ENCODE data around the gene TTC7B. TPM values are rescaled to one million over a fixed set of nuclear protein-coding genes. Genes with fewer than 3 reads are reported as not detected.

The TTC7B gene
- total and polyA plus RNA-seq, 2 donors (not counting 1 experiment from before 2014, with no cell fraction given) = 0.36 to 3.2 TPM

- intact Hi-C loops (cut with micrococcal nuclease) = loop anchor here (10.0 kb wide), 1 partner anchor 439 kb away; no protein-coding TSS in a partner anchor
- Mint-ChIP-seq H3K27ac (no peak overlapping the region), H3K27me3 (no peaks in the 10 kb centered on the region), H3K9me3 (ENCODE audit: insufficient read depth) (no peaks in the 10 kb centered on the region), H3K4me3 (no peak overlapping the region), H3K4me1 (no peaks in the 10 kb centered on the region)
- DNase-seq (no peak), ATAC-seq (ENCODE audit: low read depth) (no peak)
- Histone ChIP-seq H3K79me2 (ENCODE audit: control insufficient read depth, insufficient read depth, low read length) (no peaks in the 10 kb centered on the region), H4K20me1 (ENCODE audit: control insufficient read depth, insufficient read depth, low read length, poor library complexity, severe bottlenecking) (no peaks in the 10 kb centered on the region), H2AFZ (ENCODE audit: insufficient read depth, low read depth, low read length, poor library complexity, severe bottlenecking) (no peak overlapping the region), H3K9ac (ENCODE audit: low read length) (no peak overlapping the region), H3K36me3 (replicated peaks in 1 of 2; ENCODE audit: control extremely low read depth in 1 of 2, control insufficient read depth in 1 of 2, extremely low read depth in 1 of 2, insufficient read depth in 2 of 2, low read length in 1 of 2) (no peaks in the 10 kb centered on the region), H3K9me3 (ENCODE audit: control extremely low read depth in 1 of 3, control insufficient read depth in 2 of 3, insufficient read depth in 1 of 3, low read length in 2 of 3) (peaks cover 0 to 12% (median 0%) of the 10 kb centered on the region in 3 donors), H3K4me2 (replicated peaks; ENCODE audit: low read depth, low read length, poor library complexity, severe bottlenecking) (no peak overlapping the region), H3K27me3 (replicated peaks in 1 of 4; ENCODE audit: control extremely low read depth in 1 of 4, control insufficient read depth in 3 of 4, insufficient read depth in 4 of 4, low read length in 3 of 4) (no peaks in the 10 kb centered on the region), H3K4me3 (ENCODE audit: control extremely low read depth in 1 of 5, extremely low read depth in 1 of 5, insufficient read depth in 1 of 5, low read depth in 2 of 5, low read length in 4 of 5) (no peak overlapping the region), H3K4me1 (ENCODE audit: control insufficient read depth in 2 of 2, insufficient read depth in 2 of 2, low read length in 2 of 2) (no peaks in the 10 kb centered on the region), H3K27ac (ENCODE audit: low read length in 2 of 2) (no peak overlapping the region)
- POLR2A ChIA-PET = no interaction called here
- WGBS (ENCODE audit: insufficient coverage) = 93% methylated on average over 13 of the region's 14 CpGs
- TF ChIP-seq EZH2 (IDR thresholded peaks at IDR 0.05; ENCODE audit: borderline replicate concordance, insufficient read depth, low read depth, low read length, poor library complexity, severe bottlenecking) = no peak
- TF ChIP-seq, protein P1, sequence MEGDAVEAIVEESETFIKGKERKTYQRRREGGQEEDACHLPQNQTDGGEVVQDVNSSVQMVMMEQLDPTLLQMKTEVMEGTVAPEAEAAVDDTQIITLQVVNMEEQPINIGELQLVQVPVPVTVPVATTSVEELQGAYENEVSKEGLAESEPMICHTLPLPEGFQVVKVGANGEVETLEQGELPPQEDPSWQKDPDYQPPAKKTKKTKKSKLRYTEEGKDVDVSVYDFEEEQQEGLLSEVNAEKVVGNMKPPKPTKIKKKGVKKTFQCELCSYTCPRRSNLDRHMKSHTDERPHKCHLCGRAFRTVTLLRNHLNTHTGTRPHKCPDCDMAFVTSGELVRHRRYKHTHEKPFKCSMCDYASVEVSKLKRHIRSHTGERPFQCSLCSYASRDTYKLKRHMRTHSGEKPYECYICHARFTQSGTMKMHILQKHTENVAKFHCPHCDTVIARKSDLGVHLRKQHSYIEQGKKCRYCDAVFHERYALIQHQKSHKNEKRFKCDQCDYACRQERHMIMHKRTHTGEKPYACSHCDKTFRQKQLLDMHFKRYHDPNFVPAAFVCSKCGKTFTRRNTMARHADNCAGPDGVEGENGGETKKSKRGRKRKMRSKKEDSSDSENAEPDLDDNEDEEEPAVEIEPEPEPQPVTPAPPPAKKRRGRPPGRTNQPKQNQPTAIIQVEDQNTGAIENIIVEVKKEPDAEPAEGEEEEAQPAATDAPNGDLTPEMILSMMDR (IDR thresholded peaks at IDR 0.05) = no peak
- CTCF ChIA-PET = no interaction called here
Observed at GRCh38 chr14:90553298-90553920, 262.8 kb downstream of the TTC7B start.

- H3K9ac ChIP-seq (ENCODE audit: low read length) = no peak overlapping the region
- H3K9me3 ChIP-seq (ENCODE audit: control extremely low read depth in 1 of 3, control insufficient read depth in 2 of 3, insufficient read depth in 1 of 3, low read length in 2 of 3) = peaks cover 0 to 12% (median 0%) of the 10 kb centered on the region in 3 donors
- no peak overlapping the region for H3K27ac ChIP-seq (ENCODE audit: low read length in 2 of 2)
- ATAC-seq (ENCODE audit: low read depth) (no peak), DNase-seq (no peak)
- no peak overlapping the region for H3K4me3 Mint-ChIP-seq
- TF ChIP-seq EZH2 (IDR thresholded peaks at IDR 0.05; ENCODE audit: borderline replicate concordance, insufficient read depth, low read depth, low read length, poor library complexity, severe bottlenecking) = no peak
- TF ChIP-seq, protein P1 (IDR thresholded peaks at IDR 0.05) = no peak
- no peaks in the 10 kb centered on the region for H3K27me3 Mint-ChIP-seq
- H3K36me3 ChIP-seq (replicated peaks in 1 of 2; ENCODE audit: control extremely low read depth in 1 of 2, control insufficient read depth in 1 of 2, extremely low read depth in 1 of 2, insufficient read depth in 2 of 2, low read length in 1 of 2) = no peaks in the 10 kb centered on the region
- H3K9me3 Mint-ChIP-seq (ENCODE audit: insufficient read depth) = no peaks in the 10 kb centered on the region
- H3K4me3 ChIP-seq (ENCODE audit: control extremely low read depth in 1 of 5, extremely low read depth in 1 of 5, insufficient read depth in 1 of 5, low read depth in 2 of 5, low read length in 4 of 5) = no peak overlapping the region
- intact Hi-C loops (cut with micrococcal nuclease) = loop anchor here (10.0 kb wide), 1 partner anchor 438 kb away; no protein-coding TSS in a partner anchor
- no peaks in the 10 kb centered on the region for H3K27me3 ChIP-seq (replicated peaks in 1 of 4; ENCODE audit: control extremely low read depth in 1 of 4, control insufficient read depth in 3 of 4, insufficient read depth in 4 of 4, low read length in 3 of 4)
- H3K4me2 ChIP-seq (replicated peaks; ENCODE audit: low read depth, low read length, poor library complexity, severe bottlenecking) = no peak overlapping the region
- H3K4me1 Mint-ChIP-seq = no peaks in the 10 kb centered on the region
- 92% methylated on average over 15 of the region's 17 CpGs for WGBS (ENCODE audit: insufficient coverage)
- POLR2A ChIA-PET = no interaction called here
- no peak overlapping the region for H3K27ac Mint-ChIP-seq
- H2AFZ ChIP-seq (ENCODE audit: insufficient read depth, low read depth, low read length, poor library complexity, severe bottlenecking) = no peak overlapping the region
- H4K20me1 ChIP-seq (ENCODE audit: control insufficient read depth, insufficient read depth, low read length, poor library complexity, severe bottlenecking) = no peaks in the 10 kb centered on the region
- no peaks in the 10 kb centered on the region for H3K79me2 ChIP-seq (ENCODE audit: control insufficient read depth, insufficient read depth, low read length)
- no peaks in the 10 kb centered on the region for H3K4me1 ChIP-seq (ENCODE audit: control insufficient read depth in 2 of 2, insufficient read depth in 2 of 2, low read length in 2 of 2)
- CTCF ChIA-PET = no interaction called here
Observed at GRCh38 chr14:90552465-90553297, 263.5 kb downstream of the TTC7B start.
